HG03571 (cell line): ENCODE results near the gene DNAJC11.

Experiments used
- ATAC-seq: cut with Tn5 transposase; IDR thresholded peaks from one replicate; pipeline ENCODE4 v1.9.1; 2021; ENCODE audit not compliant: unreplicated experiment

DNAJC11 gene

GRCh38 chr1:6627031-6627430 is 74.6 kb downstream of the DNAJC11 start:
- no peak for ATAC-seq

DNA sequence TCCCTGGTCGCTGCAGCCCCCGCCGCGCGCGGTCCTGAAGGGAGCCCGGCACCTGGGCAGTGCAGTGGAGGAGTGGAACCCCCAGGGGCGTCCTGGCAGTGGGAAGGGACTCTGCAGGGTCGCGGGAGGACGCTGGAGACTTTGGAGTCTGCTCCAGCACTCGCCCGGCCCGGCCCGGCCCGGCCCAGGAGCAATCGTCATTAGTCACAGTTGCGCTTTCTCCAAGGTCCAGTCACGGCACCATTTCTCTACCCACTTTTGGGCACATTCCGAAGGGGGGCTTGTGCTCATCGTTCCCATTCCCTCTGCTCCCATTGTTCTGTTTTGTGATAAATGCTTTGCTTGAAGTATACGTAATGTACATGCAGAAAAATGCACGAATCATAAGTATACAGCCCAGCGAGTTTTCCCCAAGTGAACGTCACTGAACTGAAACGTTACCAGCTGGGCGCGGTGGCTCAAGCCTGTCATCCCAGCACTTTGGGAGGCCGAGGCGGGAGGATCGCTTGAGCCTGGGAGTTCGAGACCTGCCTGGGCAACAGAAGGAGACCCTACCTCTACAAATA is 75.9 kb downstream of the DNAJC11 start:
- no peak for ATAC-seq

DNA sequence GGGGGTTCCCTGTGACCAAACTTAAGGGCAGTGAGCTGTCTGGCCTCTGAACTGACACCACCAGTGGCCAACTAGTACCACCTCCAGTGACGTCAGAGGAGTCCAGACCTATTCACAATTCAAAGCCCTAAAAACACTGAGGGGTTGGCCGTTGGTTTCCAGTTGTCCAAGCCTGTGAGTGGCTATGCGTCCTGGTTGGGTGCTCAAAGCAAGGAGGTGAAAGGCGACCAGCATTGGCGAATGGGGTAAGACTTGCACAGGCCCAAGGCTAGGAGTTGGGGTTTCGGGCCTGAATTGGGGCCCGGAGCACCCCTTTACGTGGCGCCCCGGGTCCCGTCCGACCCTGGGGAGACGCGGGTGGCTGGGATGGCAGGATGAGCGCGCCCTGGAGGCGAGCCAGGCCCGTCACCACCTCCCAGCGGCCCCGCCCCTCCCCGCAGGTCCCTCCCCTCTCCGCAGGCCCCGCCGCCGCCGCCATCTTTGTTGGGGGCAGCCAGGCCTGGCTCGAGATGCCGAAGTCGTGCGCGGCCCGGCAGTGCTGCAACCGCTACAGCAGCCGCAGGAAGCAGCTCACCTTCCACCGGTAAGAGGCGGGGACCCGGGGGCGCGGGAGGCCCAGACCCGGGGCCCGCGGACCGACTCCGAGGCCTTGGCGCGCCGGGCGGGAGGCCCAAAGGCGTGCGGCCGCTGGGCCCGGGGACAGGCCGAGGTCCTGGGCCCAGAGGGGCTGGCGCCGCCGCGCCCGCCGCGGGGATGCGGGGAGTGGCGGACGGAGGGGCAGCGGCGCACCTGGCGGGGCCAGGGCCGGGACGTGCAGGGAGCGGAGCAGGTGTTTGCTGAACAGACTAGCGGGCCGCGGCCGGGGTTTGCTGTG is 76.7 kb downstream of the DNAJC11 start, which contains the start of gene THAP3:
Gene THAP3, plus strand, starts transcription at position 159 of the 874 bp plus-strand sequence. Its CDS starts 351 bp downstream, at position 510.
- peak; percentile 72 for ATAC-seq

- ATAC-seq = no peak
These were observed 78.2 kb downstream of the DNAJC11 start for GRCh38 chr1:6623269-6623965.

- no peak for ATAC-seq
These were observed 79.0 kb downstream of the DNAJC11 start for GRCh38 chr1:6622396-6623152.

DNA sequence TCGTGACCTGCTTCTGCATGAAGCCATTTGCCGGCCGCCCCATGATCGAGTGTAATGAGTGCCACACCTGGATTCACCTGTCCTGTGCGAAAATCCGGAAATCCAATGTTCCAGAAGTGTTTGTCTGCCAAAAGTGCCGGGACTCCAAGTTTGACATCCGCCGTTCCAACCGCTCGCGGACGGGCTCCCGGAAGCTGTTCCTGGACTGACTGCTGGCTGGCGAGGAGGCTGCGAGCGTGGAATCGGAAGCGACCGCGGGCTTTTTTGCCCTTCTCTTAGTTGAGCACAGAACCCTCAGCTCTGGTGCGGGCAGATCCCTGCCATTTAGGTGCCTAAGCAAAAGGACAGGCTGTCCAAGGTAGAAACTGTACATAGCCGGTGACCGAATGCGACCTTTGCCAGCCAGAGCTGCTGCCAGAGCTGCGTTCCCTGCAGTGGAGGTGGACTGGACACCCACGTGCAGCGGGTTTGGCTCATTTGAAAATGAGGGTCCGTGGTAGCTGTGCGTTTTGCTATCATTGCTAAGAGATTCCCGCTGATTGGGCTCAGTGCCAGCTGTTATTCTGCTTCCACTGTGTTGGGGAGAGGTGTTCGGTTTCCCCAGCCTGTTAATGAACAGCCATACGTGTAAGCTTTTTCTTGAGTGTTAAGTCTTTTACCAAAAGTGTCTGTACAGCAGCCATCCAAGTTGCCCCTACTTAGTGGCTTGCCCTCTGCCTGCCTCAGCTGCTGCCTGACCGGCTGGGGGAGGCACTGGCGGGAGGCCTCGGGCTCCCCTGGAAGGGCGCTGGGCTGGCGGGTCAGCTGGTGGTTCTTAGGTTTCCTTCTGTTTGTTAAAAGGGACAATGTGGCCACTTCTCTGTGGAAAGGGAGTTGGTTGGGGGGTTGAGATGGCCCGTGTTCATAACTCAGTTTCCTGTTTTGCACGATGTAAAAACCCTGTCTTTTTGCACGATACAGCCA is 79.9 kb downstream of the DNAJC11 start:
- ATAC-seq = no peak

DNA sequence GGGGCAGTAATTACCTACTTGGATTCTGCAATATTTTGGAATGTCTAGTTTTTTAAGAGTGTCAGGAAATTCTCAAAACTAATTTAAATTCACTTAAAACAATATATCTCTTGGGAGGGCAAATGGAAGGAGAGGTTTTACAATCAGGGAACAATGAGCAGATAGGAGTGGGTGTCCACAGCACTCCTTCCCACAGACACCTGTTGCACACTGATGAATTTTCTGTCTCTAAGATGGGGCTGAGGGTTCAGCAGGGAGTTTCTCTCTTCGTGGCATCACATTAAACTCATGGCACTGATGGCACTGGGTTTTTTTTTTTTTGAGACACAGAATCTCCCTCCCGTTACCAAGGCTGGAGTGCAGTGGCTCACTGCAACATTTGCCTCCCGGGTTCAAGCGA is 82.6 kb downstream of the DNAJC11 start:
- no peak for ATAC-seq

- no peak for ATAC-seq
These were observed 86.5 kb downstream of the DNAJC11 start for GRCh38 chr1:6614929-6615785.

DNA sequence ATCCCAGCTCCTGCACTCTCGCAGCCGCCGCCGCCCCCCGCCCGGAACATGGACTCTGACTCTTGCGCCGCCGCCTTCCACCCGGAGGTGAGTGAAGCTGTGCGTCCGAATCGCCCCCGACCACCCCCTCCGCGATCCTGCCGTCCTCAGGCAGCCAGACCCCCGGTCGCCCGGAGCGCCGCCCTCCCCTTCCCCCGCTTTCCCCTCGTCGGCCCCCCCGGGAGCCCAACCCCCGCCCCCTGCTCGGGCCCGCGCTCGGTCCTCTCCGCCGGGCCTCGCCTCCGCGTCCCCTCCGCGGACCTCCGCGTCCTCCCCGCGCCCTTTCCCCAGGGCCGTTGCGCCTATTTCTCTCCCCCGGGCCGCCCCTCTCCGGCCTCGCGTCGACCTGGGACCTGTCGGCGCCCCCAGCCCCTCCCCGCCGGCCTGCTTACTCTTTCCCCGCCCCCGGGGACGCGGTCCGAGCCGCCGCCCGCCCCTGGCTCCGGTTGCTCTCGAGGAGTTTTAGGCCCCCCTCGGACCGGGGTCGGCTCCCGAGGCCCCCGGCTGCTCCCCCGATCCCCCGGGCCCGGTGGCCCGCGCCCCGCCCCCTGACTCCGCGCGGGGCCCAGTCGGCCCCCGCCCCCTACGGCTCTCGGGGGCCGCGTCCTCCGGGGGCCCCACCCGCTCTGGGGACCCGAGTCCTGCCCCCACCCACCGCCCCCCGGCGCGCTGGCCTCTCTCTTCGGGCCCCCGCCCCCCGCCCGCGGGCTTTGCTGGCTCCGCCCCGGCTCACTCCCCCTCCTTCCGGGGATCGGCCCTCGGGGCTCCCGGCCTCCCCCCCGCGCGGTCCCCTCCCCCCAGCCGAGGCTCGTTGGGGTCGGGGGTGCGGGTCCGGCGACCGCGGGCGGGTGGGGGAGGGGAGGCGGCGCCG is 87.3 kb downstream of the DNAJC11 start:
- no peak for ATAC-seq

DNA sequence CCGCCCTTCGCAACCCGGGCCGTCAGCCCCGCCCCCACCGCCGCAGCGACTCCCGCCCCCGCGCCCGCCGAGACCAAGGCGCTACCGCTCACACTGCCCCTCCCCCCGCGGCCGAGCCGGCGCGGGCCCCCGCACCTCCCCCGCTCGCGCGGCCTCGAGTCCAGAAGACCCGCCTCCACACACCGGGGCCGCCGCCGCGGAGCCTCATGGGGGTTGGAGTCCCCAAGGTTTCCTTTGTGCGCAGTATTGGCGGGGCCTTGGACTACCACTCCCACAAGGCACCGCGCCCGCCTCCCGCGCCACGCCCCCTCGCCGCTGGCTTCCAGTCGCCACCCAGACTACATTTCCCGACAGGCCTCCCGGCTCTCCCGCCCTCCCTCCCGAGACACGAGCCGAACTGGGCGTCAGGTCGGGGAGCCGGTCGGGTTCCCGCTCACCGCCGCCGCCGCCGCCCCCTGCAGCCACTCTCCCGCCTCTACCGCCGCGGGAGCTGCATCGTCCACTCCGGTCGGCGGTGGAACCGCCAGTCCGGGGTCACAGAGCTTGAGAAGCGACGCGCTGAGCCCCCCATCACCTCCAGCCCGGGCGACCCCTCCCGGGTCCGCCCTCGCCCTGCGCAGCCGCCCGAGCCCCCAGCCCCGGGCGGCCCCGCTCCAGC is 88.1 kb downstream of the DNAJC11 start, which contains the start of gene PHF13:
Gene PHF13, plus strand, starts transcription at position 371 of the 658 bp plus-strand sequence. CDS start 336 bp downstream, outside the sequence.
- ATAC-seq = peak; percentile 91

DNA sequence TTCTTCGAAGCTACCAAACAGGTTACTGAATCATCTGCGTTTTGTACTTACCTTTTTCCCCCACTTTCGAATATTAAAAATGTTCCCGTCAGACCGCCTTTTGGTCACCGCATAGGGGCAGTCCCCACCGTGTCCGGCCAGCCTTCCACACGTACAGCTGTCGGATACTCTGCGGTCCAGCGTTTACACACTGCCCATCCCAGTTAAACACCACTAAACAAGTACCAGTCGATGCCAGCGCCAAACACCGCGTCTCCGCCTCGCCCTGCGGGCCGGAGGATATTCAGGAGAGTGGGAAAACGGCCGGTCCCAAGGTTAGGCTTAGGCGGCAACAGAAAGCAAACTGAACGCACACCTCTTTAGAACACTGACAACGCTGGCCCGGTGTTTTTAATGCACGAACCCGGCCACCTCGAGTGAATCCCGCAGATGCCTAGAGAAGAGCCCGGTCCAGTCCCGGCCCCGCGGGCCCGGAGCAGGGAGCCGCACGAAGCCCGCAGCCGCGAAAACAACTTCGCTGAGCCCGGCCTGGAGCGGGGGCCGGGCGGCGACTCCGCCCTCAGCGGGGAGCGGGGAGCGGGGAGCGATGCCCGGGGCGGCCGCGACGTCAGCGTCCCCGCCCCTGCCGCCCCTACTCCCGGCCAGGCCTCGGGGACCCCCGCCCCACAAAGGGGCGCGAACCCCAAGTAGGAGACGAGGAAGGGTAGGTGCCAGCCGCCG is 88.8 kb downstream of the DNAJC11 start:
- ATAC-seq = peak; percentile 24

DNA sequence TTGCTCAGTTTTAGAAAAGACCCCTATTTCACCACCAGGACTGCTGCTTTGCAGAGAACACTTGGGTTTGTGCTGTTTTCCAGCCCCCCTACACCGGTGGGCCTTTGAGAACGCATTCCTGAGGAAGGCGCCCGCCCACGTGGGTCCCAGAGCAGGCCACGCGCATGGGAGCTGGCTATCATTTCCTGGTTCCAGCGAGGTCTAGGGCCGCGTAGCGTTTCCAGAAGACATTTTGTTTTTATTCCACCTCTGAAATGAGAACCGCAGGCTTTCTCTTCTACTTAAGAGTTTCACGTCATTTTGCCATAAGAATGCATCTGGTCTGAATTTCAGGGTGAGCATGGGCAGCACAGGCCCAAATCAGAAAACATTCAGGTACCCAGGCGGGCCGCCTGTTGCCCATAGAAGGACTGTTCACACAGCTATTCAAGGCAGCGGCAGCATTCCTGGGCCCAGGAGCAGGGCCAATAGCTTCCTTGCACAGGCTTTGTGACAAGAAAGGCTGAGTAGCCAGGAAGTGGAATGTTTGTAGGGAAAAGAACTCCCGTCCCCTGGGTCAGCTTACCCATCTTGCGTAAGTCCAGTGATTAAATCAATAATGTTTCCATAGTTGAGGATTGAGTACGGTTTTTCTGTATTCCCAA is 97.6 kb downstream of the DNAJC11 start:
- no peak for ATAC-seq

DNA sequence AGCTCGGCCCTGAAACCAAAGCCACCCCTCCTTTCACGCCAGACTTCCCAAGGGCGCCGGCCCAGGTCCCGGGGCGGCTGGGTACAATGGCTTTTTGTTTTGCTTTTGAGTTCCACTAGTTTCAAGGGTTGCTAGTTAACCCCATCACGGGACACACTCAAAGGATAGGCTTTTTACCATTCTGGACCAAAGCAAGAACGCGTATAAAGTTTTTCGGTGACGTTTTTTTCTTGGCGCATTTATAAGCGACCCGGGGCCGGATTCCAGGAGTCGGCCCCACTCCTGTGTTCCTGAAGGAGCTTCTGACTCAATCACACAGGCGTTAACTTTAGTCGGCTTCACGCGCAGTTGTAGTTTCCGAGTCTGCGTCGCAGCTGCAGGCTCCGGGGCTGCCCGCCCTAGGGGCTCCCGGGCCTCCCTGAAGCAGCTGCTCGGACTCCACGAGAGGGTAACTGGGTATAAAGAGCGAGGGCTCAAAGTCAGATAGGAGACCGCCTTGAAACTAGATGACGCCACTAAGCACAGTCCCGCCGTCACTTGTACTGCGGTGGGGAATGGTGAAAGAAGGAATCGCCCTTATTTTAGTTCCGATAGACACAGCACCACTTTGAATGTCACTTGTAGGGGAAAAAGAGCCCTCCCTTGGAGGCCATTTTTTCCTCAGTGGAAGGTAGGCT is 98.2 kb downstream of the DNAJC11 start:
- peak; percentile 24 for ATAC-seq

DNA sequence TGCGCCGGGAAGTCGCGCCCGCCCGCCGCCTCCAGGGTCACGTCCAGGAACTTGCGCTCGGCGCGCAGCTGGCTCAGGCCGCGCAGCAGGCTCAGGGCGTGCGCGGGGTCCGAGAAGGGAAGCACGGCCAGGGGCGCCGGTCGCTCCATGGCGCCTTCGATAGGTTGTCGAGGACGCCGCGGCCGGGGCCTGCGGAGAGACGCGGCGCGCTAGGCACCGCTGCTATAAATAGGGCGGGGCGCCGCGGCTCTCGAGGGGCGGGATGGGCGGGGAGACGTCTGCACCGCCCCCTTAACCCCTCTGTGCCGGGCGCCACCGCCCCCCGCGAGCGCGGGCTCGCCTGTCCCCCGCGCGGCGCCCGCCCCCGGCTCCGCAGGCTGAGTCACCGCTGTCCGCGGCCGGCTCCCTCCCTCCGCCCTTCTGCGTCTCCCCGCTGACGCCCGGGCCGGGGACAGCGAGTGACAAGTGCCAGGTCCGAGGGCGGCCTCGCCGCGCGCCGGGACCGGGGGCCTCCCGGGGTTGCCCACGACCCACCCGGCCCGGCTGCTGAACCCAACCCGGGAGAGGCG is 98.9 kb downstream of the DNAJC11 start, which contains the start of gene KLHL21:
Gene KLHL21, minus strand, starts transcription at position 201 of the 569 bp plus-strand sequence. Its CDS starts 52 bp downstream, at position 149.
- ATAC-seq = peak; percentile 48
